Measurements from ENCODE around the gene B4GALNT3. TPM values are rescaled to one million over a fixed set of nuclear protein-coding genes. Genes with fewer than 3 reads are reported as not detected.

The B4GALNT3 gene
- total and polyA plus RNA-seq, 12 donors: 14.1 to 58.7 (median 36.5) TPM

DNA sequence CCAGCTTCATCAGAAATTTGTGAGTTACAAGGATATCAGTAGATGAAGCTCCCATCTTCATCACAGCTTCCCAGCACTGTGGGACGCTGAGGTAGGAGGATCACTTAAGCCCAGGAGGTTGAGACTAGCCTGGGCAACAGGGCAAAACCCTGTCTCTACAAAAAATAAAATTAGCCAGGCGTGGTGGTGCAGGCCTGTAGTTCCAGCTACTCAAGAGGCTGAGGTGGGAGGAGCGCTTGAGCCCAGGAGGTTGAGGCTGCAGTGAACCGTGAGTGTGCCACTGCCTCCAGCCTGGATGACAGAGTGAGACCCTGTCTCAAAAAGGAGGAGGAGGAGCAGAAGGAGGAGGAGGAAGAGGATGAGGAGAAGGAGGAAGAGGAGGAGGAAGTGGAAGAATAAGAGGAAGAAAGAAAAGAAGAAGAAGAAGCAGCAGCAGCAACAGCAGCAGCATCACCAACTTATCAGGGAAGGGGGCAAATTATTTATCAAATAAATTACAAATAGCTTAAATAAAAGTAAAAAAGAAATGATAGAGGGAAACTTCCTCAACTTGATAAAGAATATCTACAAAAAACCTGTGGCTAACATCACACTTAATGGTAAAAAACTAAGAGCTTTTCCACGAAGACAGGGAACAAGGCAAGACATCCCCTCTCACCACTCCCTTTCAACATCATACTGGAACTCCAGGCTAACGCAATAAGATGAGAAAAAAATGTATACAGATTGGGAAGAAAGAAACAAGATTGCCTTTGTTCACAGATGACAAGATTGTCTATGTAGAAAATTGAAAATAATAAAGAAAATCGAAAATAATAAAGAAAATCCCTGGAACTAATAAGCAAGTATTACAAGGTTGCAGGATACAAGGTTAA lies 133.9 kb downstream of the B4GALNT3 start:
- ATAC-seq: no peak
- H3K9me3 ChIP-seq: peaks cover 0 to 5% (median 0%) of the 10 kb centered on the region in 11 donors
- intact Hi-C loops (cut with DNase I): loop anchor here in 1 of 10 donors (5.0 kb wide), 1 partner anchor 124 kb away; no protein-coding TSS in a partner anchor
- TF ChIP-seq CTCF (IDR thresholded peaks at IDR 0.05): no peak
- WGBS, 2 donors: 91% methylated on average over 7 of the region's 7 CpGs
- H3K4me1 ChIP-seq: peaks cover 17 to 53% (median 36%) of the 10 kb centered on the region in 9 donors
- no peaks in the 10 kb centered on the region for H3K36me3 ChIP-seq
- DNase-seq: no peak
- no peaks in the 10 kb centered on the region for H3K27me3 ChIP-seq
- peak overlapping the region in 3 of 10 donors; percentile 1 to 92 (median 40) for H3K27ac ChIP-seq
- no peak overlapping the region for H3K4me3 ChIP-seq

GRCh38 chr12:597926-598568 lies 138.3 kb downstream of the B4GALNT3 start:
- ATAC-seq: peak in 6 of 8 donors; percentile 39 to 73 (median 52)
- DNase-seq: no peak

GRCh38 chr12:599756-600155 lies 140.0 kb downstream of the B4GALNT3 start:
- Histone ChIP-seq H3K27ac (no peak overlapping the region), H3K4me1 (peaks cover 3 to 18% (median 13%) of the 10 kb centered on the region in 9 donors), H3K9me3 (no peaks in the 10 kb centered on the region), H3K4me3 (no peak overlapping the region), H3K36me3 (no peaks in the 10 kb centered on the region), H3K27me3 (no peaks in the 10 kb centered on the region)
- 94 to 97% methylated on average over 13 of the region's 13 CpGs for WGBS, 2 donors
- ATAC-seq (peak in 1 of 8 donors; percentile 18), DNase-seq (no peak)
- no peak for TF ChIP-seq CTCF (IDR thresholded peaks at IDR 0.05)
- intact Hi-C loops (cut with DNase I): no loop called here

More at GRCh38 chr12:597926-598568, 138.3 kb downstream of the B4GALNT3 start:
- TF ChIP-seq CTCF (IDR thresholded peaks at IDR 0.05): no peak
- intact Hi-C loops (cut with DNase I): no loop called here
- Histone ChIP-seq H3K27me3 (no peaks in the 10 kb centered on the region), H3K27ac (peak overlapping the region in 4 of 10 donors; percentile 10 to 35 (median 26)), H3K9me3 (no peaks in the 10 kb centered on the region), H3K4me3 (no peak overlapping the region), H3K36me3 (no peaks in the 10 kb centered on the region), H3K4me1 (peaks cover 3 to 22% (median 11%) of the 10 kb centered on the region in 9 donors)
- 44 to 46% methylated on average over 13 of the region's 13 CpGs for WGBS, 2 donors

- no peak overlapping the region for H3K27ac ChIP-seq
- H3K4me1 ChIP-seq: peaks cover 7 to 36% (median 24%) of the 10 kb centered on the region in 9 donors
- intact Hi-C loops (cut with DNase I): no loop called here
- WGBS, 2 donors: 70 to 80% methylated on average over 7 of the region's 7 CpGs
- ATAC-seq: no peak
- no peak overlapping the region for H3K4me3 ChIP-seq
- no peak for DNase-seq
- no peaks in the 10 kb centered on the region for H3K27me3 ChIP-seq
- no peaks in the 10 kb centered on the region for H3K9me3 ChIP-seq
- no peak for TF ChIP-seq CTCF (IDR thresholded peaks at IDR 0.05)
- H3K36me3 ChIP-seq: no peaks in the 10 kb centered on the region
These were observed 142.4 kb downstream of the B4GALNT3 start for GRCh38 chr12:601976-602699.
